Measurements from ENCODE around the gene SCTR.

The SCTR gene

GRCh38 chr2:119425620-119426395 is 98.5 kb downstream of the SCTR start:
- H3K27me3 ChIP-seq (ENCODE audit: control insufficient read depth in 1 of 2, insufficient read depth in 1 of 2, low read length in 2 of 2), result peaks cover 24 to 65% of the 10 kb centered on the region in 2 experiments
- no peak overlapping the region for H4K8ac ChIP-seq (ENCODE audit: low read length)
- no peak overlapping the region for H3K27ac ChIP-seq (ENCODE audit: low read length, poor library complexity, severe bottlenecking)
- H2BK5ac ChIP-seq (ENCODE audit: low read depth, low read length, poor library complexity, severe bottlenecking), result no peak overlapping the region
- H3K9me3 ChIP-seq (ENCODE audit: control insufficient read depth, low read length), result peaks cover 12% of the 10 kb centered on the region
- DNase-seq, result peak; percentile 78
- 55% methylated on average over 6 of the region's 7 CpGs for WGBS
- H3K4ac ChIP-seq (ENCODE audit: low read depth in 1 of 2, low read length in 2 of 2), result no peak overlapping the region
- no peak overlapping the region for H3K23ac ChIP-seq (ENCODE audit: low read length in 2 of 2)
- H2AFZ ChIP-seq (ENCODE audit: low read depth, low read length), result no peak overlapping the region
- no peak overlapping the region for H3K4me2 ChIP-seq (ENCODE audit: low read length, poor library complexity, severe bottlenecking)
- H2BK120ac ChIP-seq (ENCODE audit: low read depth, low read length), result no peak overlapping the region
- H3K4me3 ChIP-seq (ENCODE audit: insufficient read depth in 1 of 2, low read depth in 1 of 2, low read length in 2 of 2), result no peak overlapping the region
- H3K9ac ChIP-seq (ENCODE audit: low read length), result no peak overlapping the region
- peaks cover 16% of the 10 kb centered on the region for H3K4me1 ChIP-seq (ENCODE audit: control insufficient read depth, insufficient read depth, low read depth, low read length)
- no peaks in the 10 kb centered on the region for H3K79me1 ChIP-seq (replicated peaks; ENCODE audit: low read length, poor library complexity, severe bottlenecking)
- H4K91ac ChIP-seq (ENCODE audit: low read length), result no peak overlapping the region
- peak overlapping the region; percentile 61 for H2AK5ac ChIP-seq (ENCODE audit: low read length, severe bottlenecking)
- peak overlapping the region; percentile 48 to 69 for H2BK12ac ChIP-seq (ENCODE audit: low read length in 2 of 2)
- H3K36me3 ChIP-seq (ENCODE audit: control insufficient read depth in 1 of 2, insufficient read depth in 2 of 2, low read depth in 1 of 2, low read length in 2 of 2), result no peaks in the 10 kb centered on the region
- peak overlapping the region; percentile 12 for H2BK15ac ChIP-seq (ENCODE audit: low read depth, poor library complexity, severe bottlenecking)
- peak overlapping the region; percentile 37 to 54 for H3K18ac ChIP-seq (ENCODE audit: low read depth in 1 of 2, low read length in 2 of 2)
- no peak overlapping the region for H3K14ac ChIP-seq (ENCODE audit: low read length in 2 of 2)

GRCh38 chr2:119425119-119425405 is 99.2 kb downstream of the SCTR start:
- Histone ChIP-seq H2BK5ac (ENCODE audit: low read depth, low read length, poor library complexity, severe bottlenecking) (no peak overlapping the region), H3K18ac (ENCODE audit: low read depth in 1 of 2, low read length in 2 of 2) (no peak overlapping the region), H3K4me2 (ENCODE audit: low read length, poor library complexity, severe bottlenecking) (no peak overlapping the region), H3K27me3 (ENCODE audit: control insufficient read depth in 1 of 2, insufficient read depth in 1 of 2, low read length in 2 of 2) (peaks cover 26 to 70% of the 10 kb centered on the region in 2 experiments), H2BK12ac (ENCODE audit: low read length in 2 of 2) (no peak overlapping the region), H3K36me3 (ENCODE audit: control insufficient read depth in 1 of 2, insufficient read depth in 2 of 2, low read depth in 1 of 2, low read length in 2 of 2) (no peaks in the 10 kb centered on the region), H2BK120ac (ENCODE audit: low read depth, low read length) (no peak overlapping the region), H3K79me1 (replicated peaks; ENCODE audit: low read length, poor library complexity, severe bottlenecking) (no peaks in the 10 kb centered on the region), H3K23ac (ENCODE audit: low read length in 2 of 2) (no peak overlapping the region), H3K9me3 (ENCODE audit: control insufficient read depth, low read length) (peaks cover 12% of the 10 kb centered on the region), H2AK5ac (ENCODE audit: low read length, severe bottlenecking) (no peak overlapping the region), H3K27ac (ENCODE audit: low read length, poor library complexity, severe bottlenecking) (no peak overlapping the region), H3K9ac (ENCODE audit: low read length) (no peak overlapping the region), H4K91ac (ENCODE audit: low read length) (no peak overlapping the region), H2AFZ (ENCODE audit: low read depth, low read length) (no peak overlapping the region), H4K8ac (ENCODE audit: low read length) (no peak overlapping the region), H3K4me1 (ENCODE audit: control insufficient read depth, insufficient read depth, low read depth, low read length) (peaks cover 8% of the 10 kb centered on the region), H3K14ac (ENCODE audit: low read length in 2 of 2) (no peak overlapping the region), H3K4ac (ENCODE audit: low read depth in 1 of 2, low read length in 2 of 2) (no peak overlapping the region), H3K4me3 (ENCODE audit: insufficient read depth in 1 of 2, low read depth in 1 of 2, low read length in 2 of 2) (no peak overlapping the region), H2BK15ac (ENCODE audit: low read depth, poor library complexity, severe bottlenecking) (no peak overlapping the region)
- whole genome bisulfite sequencing, result 98% methylated on average over 1 of the region's 1 CpG
- DNase-seq, result no peak

- Histone ChIP-seq H3K18ac (ENCODE audit: low read depth in 1 of 2, low read length in 2 of 2) (peak overlapping the region in 1 of 2 experiments; percentile 18), H2BK5ac (ENCODE audit: low read depth, low read length, poor library complexity, severe bottlenecking) (no peak overlapping the region), H2AK5ac (ENCODE audit: low read length, severe bottlenecking) (no peak overlapping the region), H2BK120ac (ENCODE audit: low read depth, low read length) (no peak overlapping the region), H2BK15ac (ENCODE audit: low read depth, poor library complexity, severe bottlenecking) (peak overlapping the region; percentile 65), H4K8ac (ENCODE audit: low read length) (no peak overlapping the region), H3K23ac (ENCODE audit: low read length in 2 of 2) (no peak overlapping the region), H3K4me2 (ENCODE audit: low read length, poor library complexity, severe bottlenecking) (no peak overlapping the region), H3K79me1 (replicated peaks; ENCODE audit: low read length, poor library complexity, severe bottlenecking) (no peaks in the 10 kb centered on the region), H3K14ac (ENCODE audit: low read length in 2 of 2) (no peak overlapping the region), H3K9me3 (ENCODE audit: control insufficient read depth, low read length) (peaks cover 12% of the 10 kb centered on the region), H3K36me3 (ENCODE audit: control insufficient read depth in 1 of 2, insufficient read depth in 2 of 2, low read depth in 1 of 2, low read length in 2 of 2) (no peaks in the 10 kb centered on the region), H3K27ac (ENCODE audit: low read length, poor library complexity, severe bottlenecking) (no peak overlapping the region), H3K4me3 (ENCODE audit: insufficient read depth in 1 of 2, low read depth in 1 of 2, low read length in 2 of 2) (no peak overlapping the region), H3K4me1 (ENCODE audit: control insufficient read depth, insufficient read depth, low read depth, low read length) (peaks cover 5% of the 10 kb centered on the region), H2BK12ac (ENCODE audit: low read length in 2 of 2) (peak overlapping the region in 1 of 2 experiments; percentile 37), H3K27me3 (ENCODE audit: control insufficient read depth in 1 of 2, insufficient read depth in 1 of 2, low read length in 2 of 2) (peaks cover 26 to 68% of the 10 kb centered on the region in 2 experiments), H3K9ac (ENCODE audit: low read length) (no peak overlapping the region), H3K4ac (ENCODE audit: low read depth in 1 of 2, low read length in 2 of 2) (no peak overlapping the region), H4K91ac (ENCODE audit: low read length) (no peak overlapping the region), H2AFZ (ENCODE audit: low read depth, low read length) (no peak overlapping the region)
- 92% methylated on average over 10 of the region's 10 CpGs for WGBS
- no peak for DNase-seq
Observed at GRCh38 chr2:119424284-119425118, 99.8 kb downstream of the SCTR start.

GRCh38 chr2:119423811-119424210 is 100.5 kb downstream of the SCTR start:
- no peak overlapping the region for H3K18ac ChIP-seq (ENCODE audit: low read depth in 1 of 2, low read length in 2 of 2)
- H3K4me1 ChIP-seq (ENCODE audit: control insufficient read depth, insufficient read depth, low read depth, low read length), result peaks cover 3% of the 10 kb centered on the region
- DNase-seq, result no peak
- no peak overlapping the region for H3K14ac ChIP-seq (ENCODE audit: low read length in 2 of 2)
- H2BK5ac ChIP-seq (ENCODE audit: low read depth, low read length, poor library complexity, severe bottlenecking), result no peak overlapping the region
- no peak overlapping the region for H2BK15ac ChIP-seq (ENCODE audit: low read depth, poor library complexity, severe bottlenecking)
- H3K9me3 ChIP-seq (ENCODE audit: control insufficient read depth, low read length), result peaks cover 12% of the 10 kb centered on the region
- no peak overlapping the region for H3K23ac ChIP-seq (ENCODE audit: low read length in 2 of 2)
- H3K79me1 ChIP-seq (replicated peaks; ENCODE audit: low read length, poor library complexity, severe bottlenecking), result no peaks in the 10 kb centered on the region
- H4K8ac ChIP-seq (ENCODE audit: low read length), result no peak overlapping the region
- H3K4me2 ChIP-seq (ENCODE audit: low read length, poor library complexity, severe bottlenecking), result no peak overlapping the region
- H3K4ac ChIP-seq (ENCODE audit: low read depth in 1 of 2, low read length in 2 of 2), result no peak overlapping the region
- 81% methylated on average over 2 of the region's 2 CpGs for WGBS
- H3K27me3 ChIP-seq (ENCODE audit: control insufficient read depth in 1 of 2, insufficient read depth in 1 of 2, low read length in 2 of 2), result peaks cover 26 to 67% of the 10 kb centered on the region in 2 experiments
- no peaks in the 10 kb centered on the region for H3K36me3 ChIP-seq (ENCODE audit: control insufficient read depth in 1 of 2, insufficient read depth in 2 of 2, low read depth in 1 of 2, low read length in 2 of 2)
- no peak overlapping the region for H4K91ac ChIP-seq (ENCODE audit: low read length)
- H3K27ac ChIP-seq (ENCODE audit: low read length, poor library complexity, severe bottlenecking), result no peak overlapping the region
- H2AFZ ChIP-seq (ENCODE audit: low read depth, low read length), result no peak overlapping the region
- H3K4me3 ChIP-seq (ENCODE audit: insufficient read depth in 1 of 2, low read depth in 1 of 2, low read length in 2 of 2), result no peak overlapping the region
- no peak overlapping the region for H2AK5ac ChIP-seq (ENCODE audit: low read length, severe bottlenecking)
- H2BK12ac ChIP-seq (ENCODE audit: low read length in 2 of 2), result no peak overlapping the region
- no peak overlapping the region for H3K9ac ChIP-seq (ENCODE audit: low read length)
- no peak overlapping the region for H2BK120ac ChIP-seq (ENCODE audit: low read depth, low read length)

Data from mesenchymal stem cell (in vitro differentiated cells and primary cell).